Spleen (tissue), 11 donors: ENCODE results near the gene RWDD3. TPM values are rescaled to one million over a fixed set of nuclear protein-coding genes. Genes with fewer than 3 reads are reported as not detected.
A peak's percentile ranks its signal among the peaks of the same experiment; 100 is the strongest.

Experiments
- DNase-seq: peaks from one replicate; pipeline ENCODE4 v3.0.0-alpha.2; 2020
- H3K27ac ChIP-seq, 8 donors: fragments of 200-600 bp; sonication (generic) in 7 of 8; 1 replicate in 4 of 8; 2 replicates in 4 of 8; pipeline versions ENCODE4 v1.5.0 to v1.8.0; 2016 to 2021; ENCODE audit warnings: inconsistent platforms in 4 of 8, mild to moderate bottlenecking in 4 of 8, moderate library complexity in 1 of 8
- H3K27me3 ChIP-seq, 7 donors: fragments of 200-600 bp; sonication (generic) in 6 of 7; replicated peaks in 1 of 7; 1 replicate in 4 of 7; 2 replicates in 3 of 7; pipeline versions ENCODE4 v1.5.0 to v1.8.0; 2016 to 2021; ENCODE audit warnings: inconsistent platforms in 3 of 7, mild to moderate bottlenecking in 1 of 7
- H3K36me3 ChIP-seq, 6 donors: fragments of 200-600 bp; sonication (generic) in 5 of 6; 1 replicate in 4 of 6; 2 replicates in 2 of 6; pipeline versions ENCODE4 v1.5.0 to v1.8.0; 2016 to 2021; ENCODE audit warnings: inconsistent platforms in 2 of 6
- H3K4me1 ChIP-seq, 6 donors: fragments of 200-600 bp; sonication (generic) in 5 of 6; 1 replicate in 3 of 6; 2 replicates in 3 of 6; pipeline versions ENCODE4 v1.5.0 to v1.8.0; 2016 to 2021; ENCODE audit warnings: inconsistent platforms in 3 of 6
- H3K4me3 ChIP-seq, 8 donors: fragments of 200-600 bp; sonication (generic) in 7 of 8; 1 replicate in 4 of 8; 2 replicates in 4 of 8; pipeline versions ENCODE4 v1.5.0 to v1.8.0; 2016 to 2021; ENCODE audit warnings: inconsistent platforms in 4 of 8, mild to moderate bottlenecking in 4 of 8, moderate library complexity in 2 of 8
- H3K9me3 ChIP-seq, 8 donors: fragments of 200-600 bp; sonication (generic) in 7 of 8; 1 replicate in 4 of 8; 2 replicates in 4 of 8; pipeline versions ENCODE4 v1.5.0 to v1.8.0; 2016 to 2021; ENCODE audit warnings: inconsistent platforms in 4 of 8
- POLR2A ChIP-seq, 3 donors: fragments of 450-650 bp; IDR thresholded peaks; one replicate each; pipeline ENCODE4 v1.5.1; 2017; ENCODE audit warnings: antibody characterized with exemption in 3 of 3, mild to moderate bottlenecking in 1 of 3
- POLR2AphosphoS5 ChIP-seq, 3 donors: sonication (generic); formaldehyde crosslinking; IDR thresholded peaks; one replicate each; pipeline ENCODE4 v1.5.1; 2017; ENCODE audit warnings: antibody characterized with exemption in 3 of 3
- WGBS, 5 donors: extraction: QIAGEN DNeasy Blood & Tissue Kit in 3 of 5; methylation state at CpG; one replicate each; pipeline versions ENCODE4 v1.1.5 to v1.1.7; 2013 to 2018; 5-methylcytosine and 5-hydroxymethylcytosine counted together
- intact Hi-C: fragments of 100-400 bp; cut with DNase I; formaldehyde crosslinking; loops from one replicate; pipeline ENCODE4 v1.15.0; 2023; ENCODE audit warnings: low total_unique reads
- polyA plus RNA-seq, 3 donors: library from polyadenylated mRNA; stranded (reverse); fragments of 200-250 nt; gene quantifications; one replicate each; pipeline ENCODE4 v1.2.1, GENCODE V29; 2013
- total RNA-seq, 7 donors: library from RNA; depleted of rRNA in 3 of 7; stranded (reverse); fragments of >200 nt in 3 of 7; fragmentation: NEBNext Ultra II Directional in 4 of 7; extraction: Animal tissue kit (Norgen Biotek cat#: 25700) in 4 of 7; gene quantifications; one replicate each; pipeline versions ENCODE4 v1.1.0 to v1.2.1, GENCODE V29; 2016 to 2021
- TF ChIP-seq, protein P1 (sequence below), 11 experiments: fragments of 200-600 bp in 7 of 11; fragments of 450-650 bp in 4 of 11; sonication (generic) in 4 of 11; IDR thresholded peaks in 8 of 11; conservative IDR thresholded peaks in 3 of 11; 1 replicate in 7 of 11; 2 replicates in 4 of 11; pipeline versions ENCODE4 v1.4.0 to v1.8.0; 2016 to 2021; ENCODE audit warnings: antibody characterized with exemption in 11 of 11, inconsistent platforms in 4 of 11, mild to moderate bottlenecking in 1 of 11
- donor health status: healthy with polysubstance abuse.
- donor health status: DM: no; HTN: no; CAD: no; lungs with moderate emphysema.
- donor health status: DM: no; HTN: no; CAD: no.
- donor health status: Bipolar disorder and iron deficiency.
- donor health status: healthy.
- donor health status: DM: no; HTN: no; CAD: no.
- donor health status: DM: yes; HTN: yes; CAD: no.

RWDD3 gene
- total and polyA plus RNA-seq, 10 donors: 13.8 to 41.2 (median 19.7) TPM

DNA sequence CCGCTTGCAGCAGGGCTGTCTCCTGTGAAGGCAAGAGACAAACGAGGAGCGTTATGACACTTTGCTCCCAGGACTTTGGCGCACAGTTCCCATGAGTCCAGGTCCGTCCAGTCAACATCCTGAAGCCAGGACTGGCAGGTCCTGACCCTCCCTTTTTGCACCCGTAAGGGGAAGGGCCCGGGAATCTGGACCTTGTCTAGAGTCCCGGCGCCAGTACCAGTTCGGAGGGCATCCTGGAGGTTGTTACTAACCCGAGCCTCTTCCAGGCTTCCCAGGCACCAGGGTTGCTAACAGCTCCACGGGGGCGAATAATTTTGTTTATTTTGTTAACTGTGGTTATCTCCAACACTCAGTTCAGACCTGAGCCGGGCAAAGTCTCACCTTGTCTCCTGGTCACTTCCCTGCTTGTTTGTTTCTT is 682 bp upstream of the RWDD3 start:
- WGBS, 5 donors: 23 to 47% (median 31%) methylated on average over 14 of the region's 14 CpGs
- Histone ChIP-seq H3K27ac (peak overlapping the region; percentile 44 to 91 (median 89)), H3K36me3 (peaks cover 0 to 9% (median 0%) of the 10 kb centered on the region in 6 donors), H3K4me1 (peaks cover 0 to 57% (median 35%) of the 10 kb centered on the region in 6 donors), H3K27me3 (peaks cover 0 to 8% (median 0%) of the 10 kb centered on the region in 7 donors), H3K4me3 (peak overlapping the region; percentile 52 to 93 (median 80)), H3K9me3 (no peaks in the 10 kb centered on the region)
- peak; percentile 82 for DNase-seq
- TF ChIP-seq POLR2AphosphoS5 (IDR thresholded peaks at IDR 0.05) (no peak), POLR2A (IDR thresholded peaks at IDR 0.05) (no peak)
- TF ChIP-seq, protein P1, sequence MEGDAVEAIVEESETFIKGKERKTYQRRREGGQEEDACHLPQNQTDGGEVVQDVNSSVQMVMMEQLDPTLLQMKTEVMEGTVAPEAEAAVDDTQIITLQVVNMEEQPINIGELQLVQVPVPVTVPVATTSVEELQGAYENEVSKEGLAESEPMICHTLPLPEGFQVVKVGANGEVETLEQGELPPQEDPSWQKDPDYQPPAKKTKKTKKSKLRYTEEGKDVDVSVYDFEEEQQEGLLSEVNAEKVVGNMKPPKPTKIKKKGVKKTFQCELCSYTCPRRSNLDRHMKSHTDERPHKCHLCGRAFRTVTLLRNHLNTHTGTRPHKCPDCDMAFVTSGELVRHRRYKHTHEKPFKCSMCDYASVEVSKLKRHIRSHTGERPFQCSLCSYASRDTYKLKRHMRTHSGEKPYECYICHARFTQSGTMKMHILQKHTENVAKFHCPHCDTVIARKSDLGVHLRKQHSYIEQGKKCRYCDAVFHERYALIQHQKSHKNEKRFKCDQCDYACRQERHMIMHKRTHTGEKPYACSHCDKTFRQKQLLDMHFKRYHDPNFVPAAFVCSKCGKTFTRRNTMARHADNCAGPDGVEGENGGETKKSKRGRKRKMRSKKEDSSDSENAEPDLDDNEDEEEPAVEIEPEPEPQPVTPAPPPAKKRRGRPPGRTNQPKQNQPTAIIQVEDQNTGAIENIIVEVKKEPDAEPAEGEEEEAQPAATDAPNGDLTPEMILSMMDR (IDR thresholded peaks at IDR 0.05 in 8 of 11, conservative IDR thresholded peaks at IDR 0.05 in 3 of 11): no peak
- intact Hi-C loops: loop anchor here (10.0 kb wide), 1 partner anchor 149 kb away; no protein-coding TSS in a partner anchor

DNA sequence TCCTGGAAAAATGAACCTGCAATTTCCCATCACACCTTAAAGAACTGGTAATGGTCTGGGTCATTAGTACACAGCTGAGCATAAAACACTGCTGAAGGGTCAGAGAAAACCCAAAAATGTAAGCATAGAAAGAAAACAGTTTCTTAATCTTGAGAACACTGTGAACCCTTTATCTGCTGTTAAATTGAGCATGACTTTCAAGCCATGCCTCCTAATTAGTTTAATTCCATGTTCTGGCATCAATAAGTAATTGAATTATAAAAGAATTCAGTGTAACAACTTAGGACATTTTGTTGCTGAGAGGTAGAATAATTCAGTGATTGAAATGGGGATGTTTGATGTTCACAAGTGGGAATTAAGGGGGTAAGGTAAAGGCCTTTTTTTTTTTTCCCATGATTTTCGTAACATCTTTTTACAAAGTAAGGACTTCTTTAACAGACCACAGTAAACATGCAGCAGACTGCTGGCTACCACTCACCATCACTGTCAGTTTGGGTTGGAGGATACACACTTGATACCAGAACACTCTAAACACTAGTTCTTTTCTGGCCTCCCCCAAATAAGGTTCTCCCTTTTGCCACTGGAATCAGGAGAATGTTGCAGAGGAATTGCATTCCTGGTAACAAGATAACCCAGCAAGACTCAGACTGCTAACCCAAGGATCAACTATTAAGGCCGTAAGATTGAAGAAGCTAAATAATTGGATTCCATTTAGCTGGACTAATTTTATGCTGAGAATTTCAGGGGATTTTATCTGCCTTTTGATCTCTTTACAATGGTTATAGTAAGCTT is 3.0 kb downstream of the RWDD3 start:
- Histone ChIP-seq H3K4me1 (peaks cover 0 to 64% (median 37%) of the 10 kb centered on the region in 6 donors), H3K36me3 (peaks cover 0 to 36% (median 20%) of the 10 kb centered on the region in 6 donors), H3K27me3 (peaks cover 0 to 2% (median 0%) of the 10 kb centered on the region in 7 donors), H3K9me3 (peaks cover 0 to 13% (median 11%) of the 10 kb centered on the region in 8 donors), H3K4me3 (no peak overlapping the region), H3K27ac (no peak overlapping the region)
- 84 to 96% (median 93%) methylated on average over 2 of the region's 2 CpGs for WGBS, 5 donors
- intact Hi-C loops: loop anchor here (10.0 kb wide), 1 partner anchor 152 kb away; no protein-coding TSS in a partner anchor
- no peak for DNase-seq
- TF ChIP-seq POLR2A (IDR thresholded peaks at IDR 0.05) (no peak), POLR2AphosphoS5 (IDR thresholded peaks at IDR 0.05) (no peak)
- TF ChIP-seq, protein P1 (IDR thresholded peaks at IDR 0.05 in 8 of 11, conservative IDR thresholded peaks at IDR 0.05 in 3 of 11): no peak

DNA sequence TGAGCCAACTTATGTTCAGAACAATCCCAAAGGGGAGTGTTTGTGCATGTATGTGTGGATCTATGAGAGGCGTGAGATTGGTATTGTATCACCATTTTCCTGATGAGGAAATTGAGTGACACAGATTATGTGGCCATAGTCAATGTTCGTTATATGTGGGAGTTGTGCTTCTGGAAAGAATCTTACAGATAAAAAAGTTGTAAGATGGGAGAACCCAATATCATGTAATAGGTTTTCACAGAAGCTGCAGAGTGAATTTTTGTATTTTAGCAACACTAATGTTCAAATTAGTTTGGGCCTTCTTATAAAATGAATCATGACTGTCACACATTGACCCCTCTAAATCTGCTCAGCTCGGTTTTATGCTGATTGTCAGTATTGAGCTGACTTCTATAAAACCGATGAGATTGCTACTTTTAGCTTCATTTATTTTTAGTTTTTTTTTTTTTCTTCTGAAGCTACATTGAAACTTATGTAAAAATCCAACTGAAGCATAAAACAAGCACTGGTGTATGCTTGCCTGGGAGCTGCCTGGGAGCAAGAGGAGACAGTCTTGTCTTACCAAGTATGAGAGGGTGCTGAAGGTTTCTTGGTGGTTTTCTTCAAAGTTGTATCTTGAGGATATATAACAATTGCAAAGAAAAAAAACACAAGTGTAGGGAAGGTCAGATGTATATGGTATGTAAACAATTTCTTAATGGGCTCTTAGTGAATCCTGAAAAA is 4.1 kb downstream of the RWDD3 start:
- no peak for TF ChIP-seq POLR2AphosphoS5 (IDR thresholded peaks at IDR 0.05)
- TF ChIP-seq, protein P1 (IDR thresholded peaks at IDR 0.05 in 8 of 11, conservative IDR thresholded peaks at IDR 0.05 in 3 of 11): no peak
- TF ChIP-seq POLR2A (IDR thresholded peaks at IDR 0.05): no peak
- peaks cover 0 to 48% (median 27%) of the 10 kb centered on the region in 6 donors for H3K36me3 ChIP-seq
- no peaks in the 10 kb centered on the region for H3K27me3 ChIP-seq
- H3K4me1 ChIP-seq: peaks cover 0 to 54% (median 33%) of the 10 kb centered on the region in 6 donors
- intact Hi-C loops: loop anchor here (10.0 kb wide), 1 partner anchor 153 kb away; no protein-coding TSS in a partner anchor
- H3K27ac ChIP-seq: no peak overlapping the region
- 67 to 75% (median 73%) methylated on average over 4 of the region's 4 CpGs for WGBS, 5 donors
- peaks cover 0 to 21% (median 18%) of the 10 kb centered on the region in 8 donors for H3K9me3 ChIP-seq
- no peak for DNase-seq
- no peak overlapping the region for H3K4me3 ChIP-seq
